Gastroesophageal sphincter (tissue), 3 donors: Measurements from ENCODE around the gene MAP10.

Experiments used
- EP300 ChIP-seq: sonication (generic); formaldehyde crosslinking; IDR thresholded peaks from one replicate; pipeline ENCODE4 v1.6.1; 2017; ENCODE audit warnings: antibody characterized with exemption, mild to moderate bottlenecking
- POLR2AphosphoS5 ChIP-seq: sonication (generic); formaldehyde crosslinking; IDR thresholded peaks from one replicate; pipeline ENCODE4 v1.6.1; 2017; ENCODE audit warnings: antibody characterized with exemption
- TF ChIP-seq, protein P1 (sequence below), 4 experiments: fragments of 200-600 bp in 2 of 4; fragments of 450-650 bp in 2 of 4; sonication (generic) in 1 of 4; IDR thresholded peaks; one replicate each; pipeline ENCODE4 v1.5.1; 2017 to 2019; ENCODE audit warnings: antibody characterized with exemption in 4 of 4, mild to moderate bottlenecking in 2 of 4, moderate library complexity in 2 of 4

DNA sequence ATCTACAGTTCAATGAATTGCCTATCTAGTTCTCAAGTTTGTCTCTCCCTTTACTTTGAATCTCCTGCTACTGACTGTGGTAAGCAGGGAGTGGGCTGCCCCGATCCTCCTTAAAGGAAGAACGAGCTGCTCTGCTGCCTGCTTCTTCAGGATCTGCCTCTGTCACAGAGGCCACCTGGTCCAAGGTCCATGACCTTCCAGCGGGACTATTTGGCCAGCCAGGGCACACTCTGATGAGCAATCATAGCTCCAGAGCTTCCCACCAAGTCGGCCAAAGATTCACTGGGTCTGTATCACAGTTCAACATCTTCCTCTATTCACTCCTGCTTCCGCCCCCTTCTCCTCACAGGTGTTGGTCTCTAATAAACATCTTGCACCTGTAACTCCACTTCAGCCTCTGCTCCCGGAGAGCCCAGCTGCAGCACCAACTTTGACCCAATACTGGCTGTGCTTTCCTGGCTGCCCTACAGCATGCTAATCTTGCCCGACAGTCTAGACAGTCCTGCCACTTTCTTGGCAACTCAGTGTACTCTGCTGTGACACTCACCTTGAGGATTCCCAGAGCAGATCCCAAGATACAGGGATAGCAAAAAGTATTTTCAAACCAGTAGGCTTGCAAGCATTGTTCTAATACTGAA, 16.9 kb upstream of the MAP10 start:
- TF ChIP-seq, protein P1, sequence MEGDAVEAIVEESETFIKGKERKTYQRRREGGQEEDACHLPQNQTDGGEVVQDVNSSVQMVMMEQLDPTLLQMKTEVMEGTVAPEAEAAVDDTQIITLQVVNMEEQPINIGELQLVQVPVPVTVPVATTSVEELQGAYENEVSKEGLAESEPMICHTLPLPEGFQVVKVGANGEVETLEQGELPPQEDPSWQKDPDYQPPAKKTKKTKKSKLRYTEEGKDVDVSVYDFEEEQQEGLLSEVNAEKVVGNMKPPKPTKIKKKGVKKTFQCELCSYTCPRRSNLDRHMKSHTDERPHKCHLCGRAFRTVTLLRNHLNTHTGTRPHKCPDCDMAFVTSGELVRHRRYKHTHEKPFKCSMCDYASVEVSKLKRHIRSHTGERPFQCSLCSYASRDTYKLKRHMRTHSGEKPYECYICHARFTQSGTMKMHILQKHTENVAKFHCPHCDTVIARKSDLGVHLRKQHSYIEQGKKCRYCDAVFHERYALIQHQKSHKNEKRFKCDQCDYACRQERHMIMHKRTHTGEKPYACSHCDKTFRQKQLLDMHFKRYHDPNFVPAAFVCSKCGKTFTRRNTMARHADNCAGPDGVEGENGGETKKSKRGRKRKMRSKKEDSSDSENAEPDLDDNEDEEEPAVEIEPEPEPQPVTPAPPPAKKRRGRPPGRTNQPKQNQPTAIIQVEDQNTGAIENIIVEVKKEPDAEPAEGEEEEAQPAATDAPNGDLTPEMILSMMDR (IDR thresholded peaks at IDR 0.05) = no peak
- no peak for TF ChIP-seq POLR2AphosphoS5
- TF ChIP-seq EP300 = no peak
